CD4-positive, alpha-beta memory T cell (primary cell): ENCODE measurements around the gene LRRC8C. TPM values are rescaled to one million over a fixed set of nuclear protein-coding genes. Genes with fewer than 3 reads are reported as not detected.

Source experiments
- CTCF ChIA-PET: fragments of 350-600 bp; sonication (Branson Sonifier 250); formaldehyde crosslinking; loops from one replicate; lab custom pipeline; 2021; ENCODE audit warnings: inconsistent platforms; ENCODE audit not compliant: partially characterized antibody; lab: Charles Lee
- POLR2A ChIA-PET: fragments of 350-600 bp; sonication (Branson Sonifier 250); formaldehyde crosslinking; loops from one replicate; lab custom pipeline; 2021; ENCODE audit not compliant: partially characterized antibody; lab: Charles Lee
- DNase-seq, 5 donors: peaks; one replicate each; pipeline versions ENCODE4 v3.0.0 to v3.0.0-alpha.2; 2020 to 2022; ENCODE audit warnings: mixed read lengths in 1 of 5
- H3K27ac ChIP-seq: one replicate; pipeline ENCODE4 v1.7.0; 2013; ENCODE audit warnings: low read depth, low read length
- H3K27me3 ChIP-seq: 2 replicates; pipeline ENCODE4 v1.7.0; 2013; ENCODE audit warnings: mild to moderate bottlenecking, low read length, moderate library complexity; ENCODE audit not compliant: insufficient read depth
- H3K36me3 ChIP-seq: 2 replicates; pipeline ENCODE4 v1.7.0; 2013; ENCODE audit warnings: mild to moderate bottlenecking, low read length, moderate library complexity; ENCODE audit not compliant: insufficient read depth
- H3K4me1 ChIP-seq: 2 replicates; pipeline ENCODE4 v1.7.0; 2013; ENCODE audit warnings: mild to moderate bottlenecking, low read length, moderate library complexity; ENCODE audit not compliant: insufficient read depth
- H3K4me3 ChIP-seq, 2 donors: one replicate each; pipeline ENCODE4 v1.7.0; 2013; ENCODE audit warnings: low read length in 2 of 2, mild to moderate bottlenecking in 1 of 2
- H3K9me3 ChIP-seq, 2 donors: one replicate each; pipeline ENCODE4 v1.7.0; 2013; ENCODE audit warnings: low read length in 2 of 2, control low read depth in 1 of 2; ENCODE audit not compliant: control insufficient read depth in 1 of 2
- H3K27ac Mint-ChIP-seq, 7 donors: one replicate each; pipeline ENCODE4 v1.8.0; 2020 to 2021; ENCODE audit warnings: mixed read lengths in 7 of 7, mild to moderate bottlenecking in 6 of 7, inconsistent platforms in 3 of 7, moderate library complexity in 3 of 7
- H3K27me3 Mint-ChIP-seq, 2 donors: one replicate each; pipeline ENCODE4 v1.8.0; 2020 to 2021; ENCODE audit warnings: mixed read lengths in 2 of 2
- H3K36me3 Mint-ChIP-seq, 2 donors: one replicate each; pipeline ENCODE4 v1.8.0; 2020 to 2021; ENCODE audit warnings: mixed read lengths in 2 of 2, inconsistent platforms in 1 of 2, mild to moderate bottlenecking in 1 of 2
- H3K4me1 Mint-ChIP-seq, 4 donors: one replicate each; pipeline ENCODE4 v1.8.0; 2020 to 2021; ENCODE audit warnings: mixed read lengths in 4 of 4, mild to moderate bottlenecking in 1 of 4
- H3K4me3 Mint-ChIP-seq, 8 donors: one replicate each; pipeline ENCODE4 v1.8.0; 2020 to 2021; ENCODE audit warnings: mixed read lengths in 8 of 8, mild to moderate bottlenecking in 7 of 8, moderate library complexity in 6 of 8, inconsistent platforms in 3 of 8
- H3K9me3 Mint-ChIP-seq, 8 donors: one replicate each; pipeline ENCODE4 v1.8.0; 2020 to 2021; ENCODE audit warnings: mixed read lengths in 8 of 8, mild to moderate bottlenecking in 5 of 8, inconsistent platforms in 3 of 8, moderate library complexity in 1 of 8
- intact Hi-C: fragments of 100-400 bp; cut with micrococcal nuclease; formaldehyde crosslinking; loops from one replicate; pipeline ENCODE4 v1.15.1; 2023
- polyA plus RNA-seq, 2 donors: library from polyadenylated mRNA; unstranded; fragments of 300-500 nt; fragmentation: Illumina TruSeq; gene quantifications; one replicate each; pipeline ENCODE4 v1.2.3, GENCODE V29; 2021
- total RNA-seq, 2 experiments: library from RNA; stranded (reverse); gene quantifications; one replicate each; pipeline ENCODE4 v1.2.3, GENCODE V29; 2021

Gene LRRC8C
- total and polyA plus RNA-seq, 4 experiments from 2014 or later, result 21.2 to 57.1 (median 43.4) TPM

DNA sequence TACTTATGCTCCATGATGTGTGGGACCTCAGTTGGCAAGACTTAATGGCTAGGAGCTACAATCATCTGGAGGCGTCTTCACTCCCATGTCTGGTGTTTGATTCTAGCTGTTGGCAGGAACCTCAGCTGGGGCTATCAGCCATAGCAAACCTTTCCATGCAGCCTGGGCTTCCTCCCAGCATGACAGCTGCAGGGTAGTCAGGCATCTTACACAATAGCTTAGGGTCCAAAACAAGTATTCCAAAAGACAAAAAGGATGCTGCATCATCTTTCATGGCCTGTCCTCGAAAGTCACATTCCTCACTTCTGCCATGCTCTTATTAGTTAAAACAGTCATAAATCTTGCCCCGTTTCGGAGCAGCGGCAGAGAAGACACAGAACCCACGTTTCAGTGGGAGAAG is 90.9 kb downstream of the LRRC8C start:
- Histone ChIP-seq H3K4me3 (no peak overlapping the region), H3K9me3 (no peaks in the 10 kb centered on the region), H3K4me1 (peaks cover 71% of the 10 kb centered on the region), H3K27me3 (no peaks in the 10 kb centered on the region), H3K36me3 (no peaks in the 10 kb centered on the region), H3K27ac (no peak overlapping the region)
- no peaks in the 10 kb centered on the region for H3K27me3 Mint-ChIP-seq
- intact Hi-C loops, result no loop called here
- H3K36me3 Mint-ChIP-seq, result peaks cover 10 to 11% of the 10 kb centered on the region in 2 donors
- peaks cover 53 to 85% (median 74%) of the 10 kb centered on the region in 4 donors for H3K4me1 Mint-ChIP-seq
- CTCF ChIA-PET, result interaction anchor here (1.1 kb wide), 1 partner anchor 39 kb away, joined by 3 read pairs; no protein-coding TSS in a partner anchor
- no peak overlapping the region for H3K4me3 Mint-ChIP-seq
- no peak for DNase-seq
- POLR2A ChIA-PET, result interaction anchor here (1.0 kb wide), 1 partner anchor 10 kb away, joined by 4 read pairs; no protein-coding TSS in a partner anchor
- H3K27ac Mint-ChIP-seq, result peak overlapping the region in 3 of 7 donors; percentile 23 to 62 (median 48)
- H3K9me3 Mint-ChIP-seq, result peaks cover 0 to 3% (median 0%) of the 10 kb centered on the region in 8 donors

DNA sequence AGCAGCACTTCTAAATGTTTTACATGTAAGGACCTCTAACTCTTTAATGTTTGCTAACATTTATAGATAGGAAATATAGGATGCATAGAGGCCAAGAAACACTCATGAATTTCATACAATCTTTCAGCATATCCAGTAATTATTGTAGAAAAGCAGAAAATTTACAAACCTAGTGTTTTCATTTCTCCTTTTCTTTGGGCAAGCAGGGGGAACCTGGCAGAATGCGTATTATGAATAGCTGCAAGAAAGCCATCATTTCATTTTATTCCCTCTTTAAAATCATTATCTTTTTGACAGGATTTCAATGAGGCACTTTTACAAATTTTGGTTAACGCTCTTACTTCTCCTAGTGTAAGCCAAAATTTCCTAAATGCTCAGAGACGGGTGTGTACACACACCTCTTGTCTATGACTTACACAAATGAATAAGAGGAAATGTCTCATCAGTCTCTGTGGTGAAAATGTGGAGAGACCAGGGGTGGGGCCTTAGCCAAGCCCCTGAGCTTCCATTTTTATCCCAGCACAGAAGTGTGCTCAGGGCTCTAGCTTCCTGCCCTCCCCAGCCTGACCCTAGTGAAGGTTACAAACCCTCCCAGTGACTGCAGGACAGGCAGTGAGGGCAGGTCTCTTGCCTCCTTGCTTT is 91.6 kb downstream of the LRRC8C start:
- Mint-ChIP-seq H3K4me3 (no peak overlapping the region), H3K27me3 (no peaks in the 10 kb centered on the region), H3K36me3 (peaks cover 8 to 11% of the 10 kb centered on the region in 2 donors), H3K27ac (peak overlapping the region in 5 of 7 donors; percentile 8 to 69 (median 48)), H3K4me1 (peaks cover 46 to 82% (median 72%) of the 10 kb centered on the region in 4 donors), H3K9me3 (peaks cover 0 to 3% (median 0%) of the 10 kb centered on the region in 8 donors)
- Histone ChIP-seq H3K4me1 (peaks cover 65% of the 10 kb centered on the region), H3K4me3 (no peak overlapping the region), H3K36me3 (no peaks in the 10 kb centered on the region), H3K27ac (no peak overlapping the region), H3K9me3 (no peaks in the 10 kb centered on the region), H3K27me3 (no peaks in the 10 kb centered on the region)
- DNase-seq, result peak in 1 of 5 donors; percentile 37
- ChIA-PET CTCF (interaction anchor here (1.1 kb wide), 1 partner anchor 38 kb away, joined by 3 read pairs; no protein-coding TSS in a partner anchor), POLR2A (no interaction called here)
- intact Hi-C loops, result no loop called here

DNA sequence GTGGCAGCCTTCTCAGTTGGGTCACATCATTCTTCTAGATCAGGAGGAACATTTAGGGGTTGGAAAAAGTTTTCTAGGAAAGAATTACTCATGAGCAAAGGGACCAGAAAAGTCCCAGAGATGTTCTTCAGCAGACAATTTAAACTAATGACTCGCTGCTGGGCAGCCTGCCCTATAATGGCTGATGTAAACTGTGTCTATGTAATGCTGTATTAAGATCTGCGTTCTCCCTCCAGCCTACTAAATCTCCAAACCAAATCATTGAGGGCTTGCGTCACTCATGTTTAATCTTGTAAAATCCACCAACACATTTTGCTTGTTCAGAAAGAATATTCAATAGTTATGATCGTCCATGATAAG is 92.1 kb downstream of the LRRC8C start:
- Histone ChIP-seq H3K27me3 (no peaks in the 10 kb centered on the region), H3K4me1 (peaks cover 60% of the 10 kb centered on the region), H3K4me3 (no peak overlapping the region), H3K27ac (no peak overlapping the region), H3K36me3 (no peaks in the 10 kb centered on the region), H3K9me3 (no peaks in the 10 kb centered on the region)
- no peak for DNase-seq
- intact Hi-C loops, result no loop called here
- H3K4me1 Mint-ChIP-seq, result peaks cover 41 to 77% (median 67%) of the 10 kb centered on the region in 4 donors
- peaks cover 8 to 11% of the 10 kb centered on the region in 2 donors for H3K36me3 Mint-ChIP-seq
- CTCF ChIA-PET, result interaction anchor here (1.1 kb wide), 1 partner anchor 38 kb away, joined by 3 read pairs; no protein-coding TSS in a partner anchor
- no peak overlapping the region for H3K4me3 Mint-ChIP-seq
- peaks cover 0 to 3% (median 0%) of the 10 kb centered on the region in 8 donors for H3K9me3 Mint-ChIP-seq
- POLR2A ChIA-PET, result no interaction called here
- peak overlapping the region in 5 of 7 donors; percentile 5 to 69 (median 47) for H3K27ac Mint-ChIP-seq
- H3K27me3 Mint-ChIP-seq, result no peaks in the 10 kb centered on the region

DNA sequence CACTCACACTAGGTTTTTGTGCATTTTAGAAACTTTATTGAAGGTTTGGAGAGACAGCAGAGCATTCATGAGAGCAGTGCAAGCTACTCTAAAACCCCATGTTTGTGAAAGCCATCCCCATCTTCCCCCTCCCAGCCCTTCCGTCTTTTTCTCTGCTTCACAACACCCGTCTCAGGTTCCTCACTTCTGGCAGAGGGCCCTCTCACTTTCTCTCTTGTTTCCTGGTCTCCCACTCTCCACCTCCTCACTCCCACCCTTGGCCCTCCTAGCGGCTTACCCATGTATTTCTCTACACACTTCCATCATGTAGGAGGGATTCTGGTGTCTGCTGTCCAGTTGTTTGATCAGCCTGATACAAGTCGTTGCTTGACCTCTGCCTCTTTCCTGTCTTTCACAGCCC is 92.7 kb downstream of the LRRC8C start:
- POLR2A ChIA-PET, result no interaction called here
- peaks cover 0 to 3% (median 0%) of the 10 kb centered on the region in 8 donors for H3K9me3 Mint-ChIP-seq

GRCh38 chr1:89727517-89728312 is 94.8 kb downstream of the LRRC8C start:
- Histone ChIP-seq H3K27me3 (no peaks in the 10 kb centered on the region), H3K27ac (no peak overlapping the region), H3K4me3 (no peak overlapping the region), H3K9me3 (no peaks in the 10 kb centered on the region), H3K4me1 (peaks cover 42% of the 10 kb centered on the region), H3K36me3 (no peaks in the 10 kb centered on the region)
- Mint-ChIP-seq H3K4me3 (peak overlapping the region in 5 of 8 donors; percentile 48 to 74 (median 59)), H3K27ac (peak overlapping the region in 6 of 7 donors; percentile 26 to 83 (median 62)), H3K9me3 (peaks cover 0 to 3% (median 0%) of the 10 kb centered on the region in 8 donors), H3K27me3 (no peaks in the 10 kb centered on the region), H3K36me3 (peaks cover 8 to 21% of the 10 kb centered on the region in 2 donors), H3K4me1 (peaks cover 42 to 75% (median 63%) of the 10 kb centered on the region in 4 donors)
- DNase-seq, result no peak
- intact Hi-C loops, result no loop called here
- ChIA-PET POLR2A (interaction anchor here (1.0 to 2.2 kb wide), 2 partner anchors 35 to 68 kb away, joined by 3 to 8 read pairs; no protein-coding TSS in a partner anchor), CTCF (interaction anchor here (1.1 to 2.1 kb wide), 4 partner anchors 8 to 35 kb away, joined by 3 to 7 read pairs (median 6); no protein-coding TSS in a partner anchor)

More for the DNA sequence above, 92.7 kb downstream of the LRRC8C start:
- Mint-ChIP-seq H3K27me3 (no peaks in the 10 kb centered on the region), H3K27ac (peak overlapping the region in 3 of 7 donors; percentile 29 to 69 (median 65)), H3K4me1 (peaks cover 36 to 72% (median 61%) of the 10 kb centered on the region in 4 donors), H3K36me3 (peaks cover 8 to 11% of the 10 kb centered on the region in 2 donors), H3K4me3 (peak overlapping the region in 1 of 8 donors; percentile 21)
- Histone ChIP-seq H3K4me1 (peaks cover 54% of the 10 kb centered on the region), H3K4me3 (no peak overlapping the region), H3K27ac (no peak overlapping the region), H3K9me3 (no peaks in the 10 kb centered on the region), H3K27me3 (no peaks in the 10 kb centered on the region), H3K36me3 (no peaks in the 10 kb centered on the region)
- CTCF ChIA-PET, result no interaction called here
- intact Hi-C loops, result no loop called here
- no peak for DNase-seq

GRCh38 chr1:89728381-89728780 is 95.5 kb downstream of the LRRC8C start:
- H3K4me1 Mint-ChIP-seq, result peaks cover 40 to 74% (median 60%) of the 10 kb centered on the region in 4 donors
- CTCF ChIA-PET, result interaction anchor here (1.1 to 2.1 kb wide), 3 partner anchors 8 to 34 kb away, joined by 3 to 7 read pairs (median 5); no protein-coding TSS in a partner anchor
- H3K4me3 ChIP-seq, result no peak overlapping the region
- POLR2A ChIA-PET, result interaction anchor here (0.5 to 2.2 kb wide), 2 partner anchors 34 to 139 kb away, joined by 3 to 8 read pairs; no protein-coding TSS in a partner anchor
- H3K36me3 ChIP-seq, result no peaks in the 10 kb centered on the region
- no peaks in the 10 kb centered on the region for H3K27me3 Mint-ChIP-seq
- H3K4me3 Mint-ChIP-seq, result peak overlapping the region in 6 of 8 donors; percentile 34 to 74 (median 58)
- intact Hi-C loops, result no loop called here
- peaks cover 8 to 23% of the 10 kb centered on the region in 2 donors for H3K36me3 Mint-ChIP-seq
- peaks cover 35% of the 10 kb centered on the region for H3K4me1 ChIP-seq
- no peaks in the 10 kb centered on the region for H3K27me3 ChIP-seq
- H3K9me3 ChIP-seq, result no peaks in the 10 kb centered on the region
- peak overlapping the region in 4 of 7 donors; percentile 28 to 83 (median 58) for H3K27ac Mint-ChIP-seq
- no peak for DNase-seq
- no peak overlapping the region for H3K27ac ChIP-seq
- H3K9me3 Mint-ChIP-seq, result peaks cover 0 to 3% (median 0%) of the 10 kb centered on the region in 8 donors
